GM19452 (cell line): ENCODE data around the gene EFCAB8.
"Not testable (repeated sequence)": the region's sequence is repeated elsewhere in the genome, so short reads cannot be mapped to it uniquely, and the experiment has no call there.

Source experiments
- ATAC-seq: cut with Tn5 transposase; IDR thresholded peaks from one replicate; pipeline ENCODE4 v1.9.1; 2021; ENCODE audit not compliant: unreplicated experiment

The EFCAB8 gene

DNA sequence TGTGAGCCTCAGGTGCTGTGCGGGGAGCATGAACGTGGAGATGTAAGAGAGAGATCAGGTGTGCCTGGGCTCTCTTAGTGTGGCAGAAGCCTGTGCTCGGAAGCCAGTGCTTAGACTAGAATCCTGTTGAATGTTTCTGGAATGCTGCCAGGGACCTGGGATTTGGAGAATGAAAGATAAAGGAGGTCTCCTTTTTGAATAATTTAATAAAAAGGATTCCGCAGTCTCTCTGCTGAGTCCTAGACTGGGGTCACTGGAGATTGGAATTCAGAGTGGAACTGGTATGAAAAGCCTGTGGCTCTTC is 18.8 kb upstream of the EFCAB8 start:
- ATAC-seq = no peak

DNA sequence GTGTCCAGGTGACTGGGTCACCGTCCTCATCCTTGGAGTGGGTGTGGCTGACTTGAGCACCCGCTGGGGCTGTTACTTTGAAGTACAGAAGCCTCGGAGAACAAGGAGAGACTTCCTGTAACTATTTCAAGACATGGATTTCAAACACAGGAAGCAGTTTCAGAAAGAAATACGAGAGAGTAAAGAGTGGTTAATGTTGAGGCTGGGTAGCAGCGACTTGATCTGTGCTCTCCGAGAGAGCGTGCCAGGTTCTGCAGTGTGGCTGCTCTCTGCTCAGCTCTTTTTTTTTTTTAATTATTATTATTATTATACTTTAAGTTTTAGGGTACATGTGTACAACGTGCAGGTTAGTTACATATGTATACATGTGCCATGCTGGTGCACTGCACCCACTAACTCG is 17.5 kb upstream of the EFCAB8 start:
- no peak for ATAC-seq

GRCh38 chr20:32841632-32842031 is 17.1 kb upstream of the EFCAB8 start:
- no peak for ATAC-seq

DNA sequence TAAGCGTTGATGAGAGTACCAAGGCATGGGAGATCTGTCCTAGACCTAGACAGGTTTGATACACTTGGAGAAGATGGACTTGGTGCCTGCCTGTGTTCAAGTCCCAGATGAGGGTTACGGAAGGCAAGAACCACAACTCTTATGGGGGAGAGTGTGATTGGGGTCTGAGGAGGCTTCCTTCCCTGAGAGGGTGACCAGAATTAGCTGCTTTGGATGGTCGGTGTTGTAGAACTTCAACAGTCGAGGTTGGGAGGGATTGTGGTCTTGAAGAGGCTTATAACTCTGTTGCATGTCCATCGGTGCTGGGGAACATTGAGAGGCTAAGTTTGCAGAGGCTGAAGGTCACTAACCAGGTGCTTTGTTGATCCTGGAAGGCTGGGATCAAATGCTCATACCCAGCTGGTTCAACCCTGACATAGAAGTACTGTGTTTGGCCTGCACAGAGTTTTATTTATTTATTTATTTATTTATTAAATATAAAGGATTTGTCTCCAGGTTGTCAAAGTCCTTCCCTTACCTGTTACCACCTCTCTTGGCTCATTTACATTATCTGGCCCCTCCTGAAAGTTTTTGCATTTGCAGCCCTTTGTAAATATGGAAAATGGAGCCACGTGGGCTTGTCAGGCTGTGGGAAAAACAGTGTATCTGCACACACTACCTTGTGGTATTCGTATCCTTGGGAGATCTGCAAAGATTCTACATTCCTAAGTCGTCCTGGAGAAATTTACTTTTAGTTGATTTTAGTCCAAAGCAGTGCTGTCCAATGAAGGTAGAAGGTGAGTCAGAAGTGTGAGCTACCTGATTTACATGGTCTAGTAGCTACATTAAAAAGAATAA is 15.8 kb upstream of the EFCAB8 start:
- ATAC-seq = no peak

DNA sequence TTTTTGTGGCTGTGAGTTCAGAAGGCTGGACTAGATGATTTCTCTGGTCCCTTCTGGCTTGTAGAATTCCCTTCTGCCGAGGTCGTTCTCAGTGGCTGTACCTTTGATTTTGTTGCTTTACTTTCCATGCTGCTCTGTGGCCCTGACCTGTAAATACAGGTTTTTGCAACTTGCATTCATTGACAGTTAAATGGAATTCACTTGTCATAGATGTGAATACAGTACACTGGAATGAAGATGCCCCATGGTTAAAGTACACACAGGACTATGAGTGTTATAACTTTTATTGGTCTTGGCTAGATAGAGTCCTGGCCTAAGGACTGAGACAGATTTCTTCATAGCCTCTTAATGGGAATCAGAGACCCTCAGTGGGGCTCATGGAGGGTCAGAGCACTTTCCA is 12.9 kb upstream of the EFCAB8 start:
- ATAC-seq = no peak

- no peak for ATAC-seq
Measured at GRCh38 chr20:32846852-32847251, 11.9 kb upstream of the EFCAB8 start.

DNA sequence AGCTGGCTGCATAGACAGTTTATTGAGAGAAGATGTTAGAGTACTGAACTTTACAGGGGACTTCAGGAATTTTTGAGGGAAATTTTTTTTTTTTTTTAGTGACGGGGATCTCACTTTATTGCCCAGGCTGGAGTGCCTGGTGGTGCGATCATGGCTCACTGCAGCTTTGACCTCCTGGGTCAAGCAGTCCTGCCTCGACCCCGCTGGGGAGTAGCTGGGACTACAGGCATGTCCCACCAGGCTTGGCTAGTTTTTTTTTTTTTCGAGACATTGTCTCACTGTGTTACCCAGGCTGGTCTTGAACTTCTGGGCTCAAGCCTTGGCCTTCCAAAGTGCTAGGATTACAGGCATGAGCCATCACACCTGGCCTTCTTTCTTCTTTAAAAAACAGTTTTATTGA is 10.8 kb upstream of the EFCAB8 start:
- no peak for ATAC-seq

- ATAC-seq = no peak
Measured at GRCh38 chr20:32848846-32849245, 9.9 kb upstream of the EFCAB8 start.

GRCh38 chr20:32849577-32849976 is 9.1 kb upstream of the EFCAB8 start:
- no peak for ATAC-seq

DNA sequence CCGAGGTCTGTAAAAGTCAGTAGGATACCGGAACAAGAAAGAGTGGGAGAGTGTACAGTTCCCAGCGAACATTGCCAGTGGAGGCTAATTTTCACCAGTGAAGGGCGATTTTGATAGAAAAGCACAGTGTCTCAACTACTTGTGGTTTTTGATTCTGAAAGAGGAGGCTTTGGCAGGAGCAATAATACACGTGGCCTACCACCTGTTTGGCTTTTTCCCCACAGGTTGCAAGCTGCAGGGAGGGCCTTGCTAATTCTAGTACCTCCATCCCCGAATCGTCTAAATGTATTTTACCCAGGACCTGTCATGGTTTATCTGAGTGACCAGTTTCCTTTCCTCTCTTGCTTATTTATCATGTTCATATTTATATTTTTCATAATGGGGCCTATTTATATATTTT is 3.3 kb upstream of the EFCAB8 start:
- no peak for ATAC-seq

DNA sequence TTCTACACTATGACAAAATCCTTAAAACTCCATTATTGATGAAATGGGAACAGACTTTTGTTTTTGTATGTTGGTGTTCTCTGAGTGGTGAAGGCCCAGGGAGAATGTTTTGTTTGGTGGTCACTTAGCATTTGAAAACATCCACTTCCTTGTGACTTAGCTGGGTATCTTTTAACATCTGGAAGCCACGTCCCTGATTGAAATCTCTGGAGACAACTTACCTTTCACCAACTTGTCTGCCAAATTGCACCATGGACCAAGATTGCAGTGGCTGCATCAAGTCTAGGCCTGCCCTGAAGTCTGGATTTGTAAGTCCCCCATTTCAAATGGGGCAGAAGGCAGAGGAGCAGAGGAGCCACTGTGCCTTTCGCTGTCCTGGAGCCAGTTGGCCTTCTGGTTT is 534 bp upstream of the EFCAB8 start:
- no peak for ATAC-seq

DNA sequence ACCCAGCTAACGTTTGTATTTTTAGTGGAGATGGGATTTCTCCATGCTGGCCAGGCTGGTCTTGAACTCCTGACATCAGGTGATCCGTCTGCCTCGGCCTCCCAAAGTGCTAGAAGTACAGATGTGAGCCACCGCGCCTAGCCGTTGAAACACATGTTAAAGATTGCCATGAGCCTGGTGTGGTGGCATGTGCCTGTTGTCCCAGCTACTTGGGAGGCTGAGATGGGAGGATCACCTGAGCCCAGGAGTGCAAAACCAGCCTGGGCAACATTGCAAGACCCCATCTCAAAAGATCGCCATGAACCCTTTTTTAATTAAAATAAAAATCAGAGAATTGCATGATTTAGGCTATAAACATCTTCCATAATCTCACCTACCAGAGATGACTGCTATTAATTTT is 2.7 kb downstream of the EFCAB8 start:
- ATAC-seq = no peak

DNA sequence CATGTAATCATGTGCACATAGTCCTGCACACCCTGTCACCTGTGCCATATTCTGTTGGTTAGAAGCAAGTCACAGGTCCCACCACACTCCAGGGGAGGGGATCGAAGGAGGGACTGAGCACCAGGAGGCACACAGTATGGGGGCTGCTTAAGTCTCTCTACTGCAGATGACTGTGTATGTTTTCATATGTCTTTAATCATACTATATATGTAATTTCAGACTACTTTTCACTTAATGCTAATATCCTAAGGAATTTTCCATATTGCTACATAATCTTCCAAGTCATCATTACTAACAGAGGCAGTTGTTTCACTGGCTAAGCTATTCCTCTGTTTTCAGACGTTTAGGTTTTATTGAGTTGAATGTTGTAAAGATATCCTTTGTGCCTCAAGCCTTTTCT is 10.8 kb downstream of the EFCAB8 start:
- no peak for ATAC-seq

DNA sequence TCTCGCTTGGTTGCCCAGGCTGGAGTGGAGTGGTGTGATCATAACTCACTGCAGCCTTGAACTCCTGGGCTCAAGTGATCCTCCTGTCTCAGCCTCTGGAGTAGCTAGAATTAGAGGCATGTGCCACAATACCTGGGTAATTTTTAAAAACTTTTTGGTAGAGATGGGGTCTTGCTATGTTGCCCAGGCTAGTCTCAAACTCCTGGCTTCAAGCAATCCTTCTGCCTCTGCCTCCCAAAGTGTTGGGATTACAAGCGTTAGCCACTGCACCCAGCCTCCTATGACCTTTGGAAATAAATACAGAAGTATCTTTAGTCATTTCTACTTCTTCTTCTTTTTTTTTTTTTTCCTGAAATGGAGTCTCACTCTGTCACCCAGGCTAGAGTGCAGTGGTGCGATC is 11.8 kb downstream of the EFCAB8 start:
- not testable (repeated sequence) for ATAC-seq

- ATAC-seq = no peak
Measured at GRCh38 chr20:32870985-32871384, 12.3 kb downstream of the EFCAB8 start.

DNA sequence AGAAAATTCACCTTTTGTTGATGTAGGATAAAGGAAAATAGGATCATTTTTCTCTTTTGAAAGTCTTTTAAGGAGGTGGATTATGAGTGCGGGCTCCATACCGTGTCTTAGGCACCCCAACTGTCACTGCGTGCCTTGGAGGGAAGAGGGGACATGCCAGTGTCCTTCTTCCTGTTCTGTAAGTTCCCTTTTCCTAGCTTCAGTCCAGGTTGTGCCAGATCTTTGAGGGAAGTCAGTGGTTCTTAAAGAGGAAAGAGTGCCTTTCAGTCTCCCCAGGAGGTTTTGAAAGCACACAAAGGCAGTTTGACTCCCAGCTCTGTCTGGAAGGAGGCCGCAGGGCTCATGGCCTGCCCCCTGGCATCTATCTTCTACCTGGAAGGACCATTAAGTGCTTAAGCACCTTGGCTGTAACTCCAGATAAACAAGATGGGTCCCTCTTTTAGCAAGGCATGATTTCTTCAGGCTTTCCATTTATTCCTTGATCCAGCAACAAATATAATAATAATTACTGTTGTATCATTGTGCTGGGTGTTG is 13.0 kb downstream of the EFCAB8 start:
- no peak for ATAC-seq

DNA sequence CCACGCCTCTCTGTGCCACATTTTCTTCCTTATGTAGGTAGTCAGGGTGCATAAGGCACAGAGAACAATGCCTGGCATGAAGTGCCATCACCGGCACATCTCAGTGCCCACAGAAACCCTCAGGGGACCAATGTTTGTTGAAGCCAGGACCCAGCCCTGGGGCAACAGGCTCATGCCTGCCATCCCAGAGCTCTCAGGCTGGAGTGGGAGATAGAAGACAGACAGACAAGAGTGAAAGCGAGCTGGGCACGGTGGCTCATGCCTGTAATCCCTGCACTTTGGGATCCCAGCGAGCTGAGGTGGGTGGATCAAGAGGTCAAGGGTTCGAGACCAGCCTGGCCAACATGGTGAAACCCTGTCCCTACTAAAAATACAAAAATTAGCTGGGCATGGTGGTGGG is 13.5 kb downstream of the EFCAB8 start:
- ATAC-seq = no peak

- ATAC-seq = no peak
Measured at GRCh38 chr20:32875673-32876072, 16.9 kb downstream of the EFCAB8 start.

GRCh38 chr20:32877507-32877906 is 18.8 kb downstream of the EFCAB8 start:
- no peak for ATAC-seq

- ATAC-seq = no peak
Measured at GRCh38 chr20:32878820-32879219, 20.1 kb downstream of the EFCAB8 start.

DNA sequence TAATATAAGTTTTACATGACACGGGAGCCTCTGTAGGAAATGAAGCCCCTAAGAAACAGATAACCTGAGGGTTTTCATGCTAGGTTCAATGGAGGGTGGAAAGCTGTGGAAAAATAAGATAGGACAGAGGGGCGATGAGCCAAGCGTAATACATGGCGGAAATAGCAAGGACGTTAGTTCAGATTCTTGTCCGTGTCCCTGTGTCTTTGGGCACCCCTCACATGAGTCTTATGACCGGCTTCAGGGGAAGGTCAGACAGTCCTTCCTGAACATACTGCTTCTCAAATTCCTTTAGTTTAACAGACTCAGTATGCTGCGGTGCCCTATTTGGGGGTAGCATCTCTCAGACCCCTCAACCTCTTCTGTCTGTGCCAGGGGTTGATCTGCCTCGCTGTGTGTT is 20.8 kb downstream of the EFCAB8 start:
- no peak for ATAC-seq

DNA sequence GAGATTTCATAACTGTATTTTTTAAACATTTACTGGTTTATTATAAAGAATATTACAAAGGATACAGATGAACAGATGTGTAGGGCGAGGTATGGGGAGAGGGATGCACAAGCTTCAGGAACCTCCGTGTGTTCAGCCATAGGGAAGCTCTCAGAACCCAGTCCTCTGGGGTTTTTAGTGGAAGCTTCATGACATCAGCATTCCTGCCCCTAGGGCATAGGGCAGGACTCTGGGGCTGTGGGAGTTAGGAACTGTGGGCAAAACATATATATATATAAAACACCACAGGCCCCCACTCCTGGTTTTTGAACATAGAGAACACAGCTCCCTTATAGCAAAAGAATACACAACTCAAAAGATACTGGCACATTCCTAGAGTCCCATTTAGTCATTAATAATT is 21.9 kb downstream of the EFCAB8 start:
- no peak for ATAC-seq

DNA sequence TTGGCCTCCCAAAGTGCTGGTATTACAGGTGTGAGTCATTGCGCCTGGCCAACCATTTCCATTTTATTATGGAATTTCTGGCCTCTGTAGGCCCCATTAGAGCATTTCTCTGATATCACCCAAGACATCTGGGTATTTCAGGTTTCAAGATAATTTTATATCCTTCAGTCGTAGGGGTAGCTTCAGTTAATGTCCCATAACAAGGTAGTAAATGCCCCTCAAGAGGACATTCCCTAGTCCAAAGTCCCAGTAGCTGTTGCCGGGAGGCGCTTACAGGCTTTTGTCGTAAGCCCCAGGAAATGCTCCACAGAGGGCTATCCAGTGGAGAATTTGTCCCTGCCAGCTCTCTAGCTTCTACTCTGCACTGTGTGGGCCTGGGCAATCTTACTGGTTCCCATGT is 24.4 kb downstream of the EFCAB8 start:
- no peak for ATAC-seq
